CD4-positive, alpha-beta T cell treated with Interleukin-2 at 100 ng/mL for 4 hours (primary cell): ENCODE data around the gene LYRM9.
"Not testable (repeated sequence)": the region's sequence is repeated elsewhere in the genome, so short reads cannot be mapped to it uniquely, and the experiment has no call there.

Experiments used
- DNase-seq: peaks from one replicate; pipeline ENCODE4 v3.0.0-alpha.2; 2020; ENCODE audit warnings: low spot score

LYRM9 gene

GRCh38 chr17:27906226-27906580 is 13.0 kb upstream of the LYRM9 start:
- no peak for DNase-seq

- DNase-seq = no peak
Observed at GRCh38 chr17:27905447-27906225, 12.5 kb upstream of the LYRM9 start.

- no peak for DNase-seq
Observed at GRCh38 chr17:27904534-27905446, 11.6 kb upstream of the LYRM9 start.

- no peak for DNase-seq
Observed at GRCh38 chr17:27904114-27904513, 10.9 kb upstream of the LYRM9 start.

- no peak for DNase-seq
Observed at GRCh38 chr17:27899525-27899924, 6.4 kb upstream of the LYRM9 start.

- DNase-seq = no peak
Observed at GRCh38 chr17:27898096-27898495, 4.9 kb upstream of the LYRM9 start.

GRCh38 chr17:27896701-27897100 is 3.5 kb upstream of the LYRM9 start:
- no peak for DNase-seq

- no peak for DNase-seq
Observed at GRCh38 chr17:27895940-27896535, 2.9 kb upstream of the LYRM9 start.

GRCh38 chr17:27895123-27895895 is 2.1 kb upstream of the LYRM9 start:
- no peak for DNase-seq

- peak; percentile 19 for DNase-seq
Observed at GRCh38 chr17:27893841-27894503, 807 bp upstream of the LYRM9 start.

- no peak for DNase-seq
Observed at GRCh38 chr17:27892542-27892865, 661 bp downstream of the LYRM9 start.

GRCh38 chr17:27891841-27892240 is 1.3 kb downstream of the LYRM9 start:
- DNase-seq = no peak

GRCh38 chr17:27889711-27890251 is 3.4 kb downstream of the LYRM9 start:
- DNase-seq = no peak

GRCh38 chr17:27888945-27889344 is 4.2 kb downstream of the LYRM9 start:
- no peak for DNase-seq

- DNase-seq = no peak
Observed at GRCh38 chr17:27888067-27888466, 5.1 kb downstream of the LYRM9 start.

GRCh38 chr17:27886348-27886906 is 6.7 kb downstream of the LYRM9 start:
- not testable (repeated sequence) for DNase-seq

GRCh38 chr17:27882162-27882840 is 10.9 kb downstream of the LYRM9 start:
- no peak for DNase-seq

GRCh38 chr17:27879987-27880608 is 13.1 kb downstream of the LYRM9 start:
- peak; percentile 63 for DNase-seq

GRCh38 chr17:27878776-27879562 is 14.2 kb downstream of the LYRM9 start:
- DNase-seq = peak; percentile 16
